Stimulated activated naive B cell treated with anti-CD40 and anti-IgM and Interleukin-4, amounts not matched to agents 10 μg/mL and 1 μg/mL and 100 μg/mL, for 72 hours (primary cell): ENCODE data around the gene OR11G2.
A peak's percentile ranks its signal among the peaks of the same experiment; 100 is the strongest.
"Not testable (repeated sequence)": the region's sequence is repeated elsewhere in the genome, so short reads cannot be mapped to it uniquely, and the experiment has no call there.

Source experiments
- ATAC-seq, 2 donors: fragments of 150-1000 bp; cut with Tn5 transposase; replicated peaks; 2 replicates each; pipeline ENCODE4 v1.10.0; 2021; ENCODE audit warnings: moderate library complexity in 1 of 2
- DNase-seq: peaks from one replicate; pipeline ENCODE4 v3.0.0; 2021
- H3K27ac Mint-ChIP-seq: one replicate; pipeline ENCODE4 v1.8.0; 2022; ENCODE audit warnings: mild to moderate bottlenecking, mixed read lengths
- H3K27me3 Mint-ChIP-seq, 2 donors: one replicate each; pipeline ENCODE4 v1.8.0; 2022; ENCODE audit warnings: mixed read lengths in 2 of 2
- H3K36me3 Mint-ChIP-seq, 2 donors: one replicate each; pipeline ENCODE4 v1.8.0; 2022; ENCODE audit warnings: mixed read lengths in 2 of 2, mild to moderate bottlenecking in 1 of 2
- H3K4me1 Mint-ChIP-seq, 2 donors: one replicate each; pipeline ENCODE4 v1.8.0; 2022; ENCODE audit warnings: mixed read lengths in 2 of 2, mild to moderate bottlenecking in 1 of 2
- H3K4me3 Mint-ChIP-seq, 2 donors: one replicate each; pipeline ENCODE4 v1.8.0; 2022; ENCODE audit warnings: mild to moderate bottlenecking in 2 of 2, mixed read lengths in 2 of 2, moderate library complexity in 1 of 2
- H3K9me3 Mint-ChIP-seq, 2 donors: one replicate each; pipeline ENCODE4 v1.8.0; 2022; ENCODE audit warnings: mixed read lengths in 2 of 2, mild to moderate bottlenecking in 1 of 2

OR11G2 gene, protein sequence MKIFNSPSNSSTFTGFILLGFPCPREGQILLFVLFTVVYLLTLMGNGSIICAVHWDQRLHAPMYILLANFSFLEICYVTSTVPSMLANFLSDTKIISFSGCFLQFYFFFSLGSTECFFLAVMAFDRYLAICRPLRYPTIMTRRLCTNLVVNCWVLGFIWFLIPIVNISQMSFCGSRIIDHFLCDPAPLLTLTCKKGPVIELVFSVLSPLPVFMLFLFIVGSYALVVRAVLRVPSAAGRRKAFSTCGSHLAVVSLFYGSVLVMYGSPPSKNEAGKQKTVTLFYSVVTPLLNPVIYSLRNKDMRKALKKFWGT

DNA sequence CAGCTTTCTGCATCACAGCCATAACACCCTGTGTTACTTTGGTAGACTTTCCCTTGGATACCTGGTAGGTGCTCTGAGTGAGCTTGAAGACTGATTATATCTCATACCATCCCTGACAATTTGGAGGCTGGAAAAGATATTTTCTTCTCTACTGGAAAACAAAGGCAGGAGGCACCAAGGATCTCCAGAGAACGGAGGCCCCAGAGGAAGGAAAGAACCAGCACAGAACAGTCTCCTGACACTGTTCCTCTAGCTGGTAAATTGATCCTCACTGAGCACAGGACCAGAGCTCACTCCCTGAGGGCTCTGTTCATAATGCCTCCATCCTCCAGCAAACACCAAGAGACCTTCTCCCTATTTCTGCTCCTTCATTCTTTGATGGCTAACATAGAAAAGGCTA, at the start of gene OR11G2:
Gene OR11G2, plus strand, starts transcription at position 301 of the 400 bp plus-strand sequence. CDS start 6,542 bp downstream, outside the sequence.
- Mint-ChIP-seq H3K27ac (no peak within 1 kb of the TSS), H3K9me3 (peaks cover 0 to 5% of the 10 kb centered on the region in 2 donors), H3K4me1 (peaks cover 0 to 3% of the 10 kb centered on the region in 2 donors), H3K4me3 (no peak within 1 kb of the TSS), H3K36me3 (no peaks in the 10 kb centered on the region), H3K27me3 (peaks cover 25 to 38% of the 10 kb centered on the region in 2 donors)
- DNase-seq: no peak
- ATAC-seq: no peak

DNA sequence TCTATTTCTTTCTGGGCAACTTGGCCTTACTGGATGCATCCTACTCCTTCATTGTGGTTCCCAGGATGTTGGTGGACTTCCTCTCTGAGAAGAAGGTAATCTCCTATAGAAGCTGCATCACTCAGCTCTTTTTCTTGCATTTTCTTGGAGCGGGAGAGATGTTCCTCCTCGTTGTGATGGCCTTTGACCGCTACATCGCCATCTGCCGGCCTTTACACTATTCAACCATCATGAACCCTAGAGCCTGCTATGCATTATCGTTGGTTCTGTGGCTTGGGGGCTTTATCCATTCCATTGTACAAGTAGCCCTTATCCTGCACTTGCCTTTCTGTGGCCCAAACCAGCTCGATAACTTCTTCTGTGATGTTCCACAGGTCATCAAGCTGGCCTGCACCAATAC, 46.8 kb upstream of the OR11G2 start:
- Mint-ChIP-seq H3K9me3 (peaks cover 0 to 2% of the 10 kb centered on the region in 2 donors), H3K4me3 (no peak overlapping the region), H3K27me3 (peaks cover 19 to 24% of the 10 kb centered on the region in 2 donors), H3K27ac (no peak overlapping the region), H3K36me3 (no peaks in the 10 kb centered on the region), H3K4me1 (peaks cover 0 to 1% of the 10 kb centered on the region in 2 donors)
- DNase-seq: no peak
- ATAC-seq: no peak

DNA sequence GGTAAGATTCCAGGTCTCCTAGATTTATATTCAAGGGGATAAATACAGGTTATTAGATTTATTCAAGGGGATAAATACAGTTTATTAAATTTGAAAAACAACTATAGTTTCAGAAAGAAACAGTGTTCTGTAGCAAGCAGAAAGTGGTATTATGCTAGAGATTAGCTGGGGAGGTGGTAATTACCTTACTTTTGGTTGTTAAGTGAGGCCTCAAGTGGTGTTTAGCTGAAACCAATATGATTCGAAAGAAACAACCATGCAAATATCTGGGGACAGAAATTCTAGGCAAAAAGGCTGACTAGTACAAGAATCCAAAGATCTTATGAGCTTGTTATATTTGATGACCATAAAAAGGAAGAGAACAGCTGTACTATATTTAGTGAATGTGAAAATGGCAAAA, 45.9 kb upstream of the OR11G2 start:
- peaks cover 0 to 2% of the 10 kb centered on the region in 2 donors for H3K9me3 Mint-ChIP-seq
- no peak overlapping the region for H3K27ac Mint-ChIP-seq
- H3K36me3 Mint-ChIP-seq: no peaks in the 10 kb centered on the region
- H3K4me1 Mint-ChIP-seq: peaks cover 0 to 1% of the 10 kb centered on the region in 2 donors
- DNase-seq (no peak), ATAC-seq (no peak)
- H3K4me3 Mint-ChIP-seq: no peak overlapping the region
- H3K27me3 Mint-ChIP-seq: peaks cover 19 to 31% of the 10 kb centered on the region in 2 donors

DNA sequence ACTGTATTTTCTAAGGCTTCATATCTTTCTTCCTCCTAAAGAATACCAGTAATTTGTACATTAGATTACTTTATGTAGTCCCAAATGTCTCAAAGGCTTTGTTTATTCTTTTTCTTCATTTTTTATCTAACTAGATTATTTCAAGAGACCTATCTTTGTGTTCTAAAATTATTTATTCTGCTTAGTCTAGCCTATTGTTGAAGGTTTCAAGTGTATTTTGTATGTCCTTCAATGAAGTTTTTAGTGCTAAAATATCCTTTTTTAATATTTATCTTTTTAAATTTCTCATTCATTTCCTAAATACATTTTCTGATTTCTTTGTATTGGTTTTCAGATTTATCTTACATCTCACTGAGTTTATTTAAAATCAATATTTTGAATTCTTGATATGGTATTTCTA, 26.2 kb upstream of the OR11G2 start:
- H3K4me3 Mint-ChIP-seq: no peak overlapping the region
- no peak overlapping the region for H3K27ac Mint-ChIP-seq
- no peaks in the 10 kb centered on the region for H3K27me3 Mint-ChIP-seq
- no peaks in the 10 kb centered on the region for H3K4me1 Mint-ChIP-seq
- H3K36me3 Mint-ChIP-seq: peaks cover 0 to 4% of the 10 kb centered on the region in 2 donors
- no peak for DNase-seq
- no peak for ATAC-seq
- H3K9me3 Mint-ChIP-seq: peaks cover 16 to 18% of the 10 kb centered on the region in 2 donors

DNA sequence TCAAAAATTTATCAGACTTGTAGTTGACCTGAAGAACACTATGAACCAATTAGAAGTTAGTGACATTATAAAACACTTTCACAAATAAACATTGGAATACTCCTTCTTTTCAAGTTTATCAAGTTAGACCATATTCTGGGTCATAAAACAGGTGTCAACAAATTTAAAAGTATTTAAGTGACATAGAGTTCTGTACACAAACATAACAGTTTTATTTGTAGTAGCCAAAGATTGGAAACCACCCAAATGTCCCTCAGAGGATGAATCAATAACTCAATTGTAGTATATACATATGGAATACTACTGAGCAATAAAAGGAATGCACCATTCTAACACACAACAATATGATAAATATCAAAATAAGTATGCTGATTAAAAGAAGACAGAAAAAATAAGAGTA, 23.6 kb upstream of the OR11G2 start:
- H3K9me3 Mint-ChIP-seq: peaks cover 16 to 17% of the 10 kb centered on the region in 2 donors
- no peak overlapping the region for H3K4me3 Mint-ChIP-seq
- no peak overlapping the region for H3K27ac Mint-ChIP-seq
- H3K4me1 Mint-ChIP-seq: no peaks in the 10 kb centered on the region
- DNase-seq (no peak), ATAC-seq (no peak)
- H3K27me3 Mint-ChIP-seq: no peaks in the 10 kb centered on the region
- H3K36me3 Mint-ChIP-seq: peaks cover 0 to 4% of the 10 kb centered on the region in 2 donors

DNA sequence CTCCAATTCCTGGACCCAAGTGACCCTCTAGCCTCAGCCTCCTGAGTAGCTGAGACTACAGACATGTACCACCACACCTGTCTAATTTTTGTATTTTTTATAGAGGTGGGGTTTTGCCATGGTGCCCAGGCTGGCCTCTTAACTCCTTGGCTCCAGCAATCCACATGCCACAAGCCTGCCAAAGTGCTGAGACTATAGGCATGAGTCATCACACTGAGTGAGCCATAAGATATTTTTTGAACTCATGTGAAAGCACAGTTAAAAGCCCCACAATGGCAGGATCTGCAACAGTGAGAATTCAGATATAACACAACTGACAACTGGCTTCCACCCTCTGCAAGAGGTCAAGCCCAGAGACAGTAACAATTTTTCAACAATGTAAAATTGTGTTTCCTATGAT, 20.8 kb upstream of the OR11G2 start:
- not testable (repeated sequence) for H3K4me1 Mint-ChIP-seq, H3K4me3 Mint-ChIP-seq, H3K36me3 Mint-ChIP-seq, H3K9me3 Mint-ChIP-seq, H3K27ac Mint-ChIP-seq, DNase-seq, ATAC-seq, H3K27me3 Mint-ChIP-seq

DNA sequence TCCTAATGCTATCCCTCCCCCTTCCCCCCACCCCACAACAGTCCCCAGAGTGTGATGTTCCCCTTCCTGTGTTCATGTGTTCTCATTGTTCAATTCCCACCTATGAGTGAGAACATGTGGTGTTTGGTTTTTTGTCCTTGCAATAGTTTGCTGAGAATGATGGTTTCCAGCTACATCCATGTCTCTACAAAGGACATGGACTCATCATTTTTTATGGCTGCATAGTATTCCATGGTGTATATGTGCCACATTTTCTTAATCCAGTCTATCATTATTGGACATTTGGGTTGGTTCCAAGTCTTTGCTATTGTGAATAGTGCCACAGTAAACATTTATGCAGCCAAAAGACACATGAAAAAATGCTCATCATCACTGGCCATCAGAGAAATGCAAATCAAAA, 16.5 kb upstream of the OR11G2 start:
- H3K27me3 Mint-ChIP-seq, H3K36me3 Mint-ChIP-seq, H3K4me3 Mint-ChIP-seq, ATAC-seq, H3K27ac Mint-ChIP-seq, H3K4me1 Mint-ChIP-seq, H3K9me3 Mint-ChIP-seq, DNase-seq: not testable (repeated sequence)

DNA sequence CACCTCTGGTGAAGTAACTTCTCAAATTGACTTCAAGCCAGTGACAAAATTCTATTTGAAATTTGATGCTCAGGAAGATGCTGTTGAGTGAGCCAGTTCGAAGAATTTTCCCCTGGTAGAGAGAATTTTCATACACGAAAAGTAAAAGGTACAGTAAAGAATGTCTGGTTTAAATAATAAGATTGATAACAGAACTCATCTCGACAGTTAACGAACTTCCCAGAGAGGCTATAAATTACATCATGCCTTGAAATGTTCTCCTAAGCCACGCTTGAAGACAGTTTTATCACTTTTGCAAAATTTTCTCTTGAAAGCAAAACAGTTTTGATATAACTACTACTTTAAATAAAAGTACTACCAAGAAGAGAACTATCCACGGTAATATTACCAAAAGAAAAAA, 14.4 kb upstream of the OR11G2 start:
- DNase-seq: no peak
- Mint-ChIP-seq H3K4me3 (no peak overlapping the region), H3K9me3 (peaks cover 0 to 3% of the 10 kb centered on the region in 2 donors), H3K27ac (no peak overlapping the region), H3K27me3 (peaks cover 0 to 4% of the 10 kb centered on the region in 2 donors), H3K4me1 (peaks cover 0 to 2% of the 10 kb centered on the region in 2 donors), H3K36me3 (no peaks in the 10 kb centered on the region)
- no peak for ATAC-seq

DNA sequence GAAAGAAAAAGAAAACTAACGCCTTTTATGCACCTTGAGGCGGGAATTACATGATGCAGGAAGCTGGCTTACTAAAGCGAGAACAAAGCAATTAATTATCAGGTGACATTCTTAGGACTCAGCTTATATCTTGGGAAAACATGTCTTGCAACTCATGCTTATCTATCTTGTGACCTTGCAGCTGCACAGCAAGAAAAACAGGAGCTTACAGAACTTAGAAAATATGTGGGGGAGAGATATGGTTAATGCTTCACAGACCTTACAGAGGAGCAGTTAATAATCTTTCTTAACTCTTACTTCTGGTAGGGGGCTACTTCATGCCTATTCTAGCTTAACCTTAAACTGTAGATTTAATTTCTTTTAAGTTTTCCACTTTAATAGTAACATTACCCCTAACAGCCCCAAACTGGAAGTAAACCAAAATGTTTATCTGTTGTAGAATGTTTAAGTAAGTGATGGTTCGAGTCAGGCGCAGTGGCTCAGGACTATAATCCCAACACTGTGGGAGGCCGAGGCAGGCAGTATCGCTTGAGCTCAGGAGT, 13.2 kb upstream of the OR11G2 start:
- no peaks in the 10 kb centered on the region for H3K36me3 Mint-ChIP-seq

DNA sequence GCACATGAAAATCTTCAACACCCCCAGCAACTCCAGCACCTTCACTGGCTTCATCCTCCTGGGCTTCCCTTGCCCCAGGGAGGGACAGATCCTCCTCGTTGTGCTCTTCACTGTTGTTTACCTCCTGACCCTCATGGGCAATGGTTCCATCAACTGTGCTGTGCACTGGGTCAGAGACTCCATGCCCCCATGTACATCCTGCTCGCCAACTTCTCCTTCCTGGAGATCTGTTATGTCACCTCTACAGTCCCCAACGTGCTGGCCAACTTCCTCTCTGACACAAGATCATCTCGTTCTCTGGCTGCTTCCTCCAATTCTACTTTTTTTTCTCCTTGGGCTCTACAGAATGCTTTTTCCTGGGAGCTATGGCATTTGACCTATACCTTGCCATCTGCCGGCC, 11.5 kb upstream of the OR11G2 start:
- Mint-ChIP-seq H3K4me1 (peaks cover 0 to 2% of the 10 kb centered on the region in 2 donors), H3K27ac (no peak overlapping the region), H3K27me3 (peaks cover 4 to 5% of the 10 kb centered on the region in 2 donors), H3K9me3 (peaks cover 0 to 3% of the 10 kb centered on the region in 2 donors), H3K4me3 (no peak overlapping the region), H3K36me3 (no peaks in the 10 kb centered on the region)
- DNase-seq (no peak), ATAC-seq (no peak)

More for the DNA sequence above, 13.2 kb upstream of the OR11G2 start:
- ATAC-seq: no peak
- no peak for DNase-seq
- peaks cover 0 to 3% of the 10 kb centered on the region in 2 donors for H3K9me3 Mint-ChIP-seq
- no peak overlapping the region for H3K4me3 Mint-ChIP-seq
- H3K27me3 Mint-ChIP-seq: peaks cover 4 to 5% of the 10 kb centered on the region in 2 donors
- peaks cover 0 to 2% of the 10 kb centered on the region in 2 donors for H3K4me1 Mint-ChIP-seq
- H3K27ac Mint-ChIP-seq: no peak overlapping the region

DNA sequence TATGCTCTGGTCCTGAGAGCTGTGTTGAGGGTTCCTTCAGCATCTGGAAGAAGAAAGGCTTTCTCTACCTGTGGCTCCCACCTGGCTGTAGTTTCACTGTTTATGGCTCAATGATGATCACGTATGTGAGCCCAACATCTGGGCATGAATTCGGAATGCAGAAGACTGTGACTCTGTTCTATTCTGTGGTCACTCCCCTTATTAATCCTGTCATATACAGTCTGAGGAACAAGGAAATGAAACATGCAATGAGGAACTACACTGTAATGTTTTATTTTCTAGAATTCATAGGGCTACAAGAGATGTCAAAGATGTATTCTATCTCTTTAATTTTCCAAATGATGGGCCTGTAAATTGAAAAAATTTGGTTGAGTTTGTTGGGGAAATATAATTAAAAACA, 10.8 kb upstream of the OR11G2 start:
- ATAC-seq (peak; percentile 25 to 39), DNase-seq (no peak)
- no peak overlapping the region for H3K4me3 Mint-ChIP-seq
- no peaks in the 10 kb centered on the region for H3K36me3 Mint-ChIP-seq
- peaks cover 0 to 2% of the 10 kb centered on the region in 2 donors for H3K4me1 Mint-ChIP-seq
- H3K27ac Mint-ChIP-seq: no peak overlapping the region
- H3K27me3 Mint-ChIP-seq: peaks cover 4 to 5% of the 10 kb centered on the region in 2 donors
- H3K9me3 Mint-ChIP-seq: peaks cover 0 to 3% of the 10 kb centered on the region in 2 donors

DNA sequence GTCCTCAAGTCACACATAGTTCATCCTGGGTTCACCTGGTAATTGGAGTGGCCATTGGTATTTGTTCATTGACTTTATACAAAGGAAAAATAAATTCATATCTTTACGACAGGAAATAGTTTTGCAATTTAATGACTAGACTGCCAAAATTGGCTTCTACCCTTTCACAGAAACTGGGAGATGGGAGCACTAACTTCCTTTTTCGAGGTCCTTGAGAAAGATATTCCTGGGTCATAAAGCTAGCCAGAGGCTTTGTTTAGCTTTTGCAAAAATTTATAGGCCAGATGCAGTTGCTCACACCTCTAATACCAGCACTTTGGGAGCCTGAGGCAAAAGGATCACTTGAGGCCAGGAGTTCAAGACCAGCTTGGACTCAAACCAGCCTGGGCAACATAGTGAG, 10.2 kb upstream of the OR11G2 start:
- H3K4me3 Mint-ChIP-seq: no peak overlapping the region
- H3K27me3 Mint-ChIP-seq: peaks cover 5 to 7% of the 10 kb centered on the region in 2 donors

DNA sequence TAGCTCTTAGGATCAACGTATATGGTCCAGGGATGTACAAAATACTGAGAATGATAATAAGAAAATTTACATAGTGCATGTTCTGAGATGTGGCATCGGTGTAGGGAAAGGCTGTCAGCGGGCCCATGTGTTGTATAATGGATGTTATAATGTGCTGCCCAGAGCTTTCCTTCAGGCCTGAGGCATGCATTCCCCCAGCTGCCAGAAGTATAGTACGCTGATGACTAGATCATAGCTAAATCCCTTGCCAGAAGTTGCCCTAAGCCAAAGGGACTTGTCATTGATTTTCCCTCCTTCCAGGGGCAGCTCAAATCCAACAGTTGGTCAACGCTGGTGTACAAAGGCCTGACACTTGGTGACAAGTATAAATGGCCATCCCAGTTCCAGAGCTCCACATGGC, 6.5 kb upstream of the OR11G2 start:
- Mint-ChIP-seq H3K4me3 (no peak overlapping the region), H3K27me3 (peaks cover 20 to 31% of the 10 kb centered on the region in 2 donors), H3K27ac (no peak overlapping the region), H3K4me1 (peaks cover 0 to 2% of the 10 kb centered on the region in 2 donors), H3K9me3 (peaks cover 0 to 8% of the 10 kb centered on the region in 2 donors), H3K36me3 (no peaks in the 10 kb centered on the region)
- DNase-seq (no peak), ATAC-seq (no peak)

More for the DNA sequence above, 10.2 kb upstream of the OR11G2 start:
- no peaks in the 10 kb centered on the region for H3K36me3 Mint-ChIP-seq
- H3K27ac Mint-ChIP-seq: no peak overlapping the region
- H3K9me3 Mint-ChIP-seq: peaks cover 2 to 3% of the 10 kb centered on the region in 2 donors
- DNase-seq: no peak
- no peak for ATAC-seq
- H3K4me1 Mint-ChIP-seq: peaks cover 0 to 2% of the 10 kb centered on the region in 2 donors

DNA sequence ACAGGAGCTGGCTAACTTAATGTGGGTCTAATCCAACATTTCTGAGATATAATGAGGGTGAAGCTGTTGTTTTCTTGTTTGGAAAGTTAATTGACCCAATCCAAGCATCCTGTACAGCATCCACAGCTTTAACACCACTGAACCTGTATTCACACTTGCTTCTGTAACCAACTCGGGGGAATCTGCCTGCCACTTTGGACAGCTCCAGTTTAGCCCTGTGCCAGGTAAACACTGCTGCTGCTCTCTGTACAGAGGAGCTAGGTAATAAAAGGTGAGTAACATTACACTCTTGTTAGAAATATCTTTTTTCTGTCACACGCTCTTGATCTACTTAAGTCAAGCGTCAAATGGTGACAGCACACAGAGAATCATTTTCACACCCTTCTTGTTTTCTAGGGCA, 700 bp downstream of the OR11G2 start:
- peaks cover 21 to 35% of the 10 kb centered on the region in 2 donors for H3K27me3 Mint-ChIP-seq
- no peaks in the 10 kb centered on the region for H3K36me3 Mint-ChIP-seq
- no peak overlapping the region for H3K4me3 Mint-ChIP-seq
- H3K4me1 Mint-ChIP-seq: peaks cover 0 to 3% of the 10 kb centered on the region in 2 donors
- ATAC-seq: no peak
- DNase-seq: no peak
- peaks cover 0 to 4% of the 10 kb centered on the region in 2 donors for H3K9me3 Mint-ChIP-seq
- H3K27ac Mint-ChIP-seq: no peak overlapping the region

DNA sequence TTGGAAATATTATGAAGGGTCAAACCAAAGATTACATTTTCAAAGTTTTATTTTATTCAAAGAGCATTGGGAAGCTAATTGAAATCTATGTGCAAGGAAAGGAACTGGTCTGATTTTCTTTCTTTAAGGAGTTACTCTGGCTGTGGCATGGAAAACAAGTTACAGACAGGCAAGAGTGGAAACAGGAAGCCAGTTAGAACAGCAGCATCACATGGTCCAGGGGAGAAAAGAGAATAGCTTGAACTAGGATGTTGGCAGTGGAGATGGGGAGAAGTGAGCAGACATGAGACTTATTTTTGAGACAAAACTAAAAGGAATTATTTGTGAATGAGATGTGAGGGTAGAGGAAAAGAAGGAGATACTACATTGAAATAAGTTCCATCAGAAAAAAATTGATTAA, 3.4 kb downstream of the OR11G2 start:
- no peak overlapping the region for H3K4me3 Mint-ChIP-seq
- H3K4me1 Mint-ChIP-seq: peaks cover 0 to 3% of the 10 kb centered on the region in 2 donors
- no peaks in the 10 kb centered on the region for H3K36me3 Mint-ChIP-seq
- ATAC-seq (no peak), DNase-seq (no peak)
- H3K27ac Mint-ChIP-seq: no peak overlapping the region
- H3K9me3 Mint-ChIP-seq: no peaks in the 10 kb centered on the region
- H3K27me3 Mint-ChIP-seq: peaks cover 14 to 16% of the 10 kb centered on the region in 2 donors
